Neural cell (in vitro differentiated cells): Measurements from ENCODE around the gene LSM10. TPM values are rescaled to one million over a fixed set of nuclear protein-coding genes. Genes with fewer than 3 reads are reported as not detected.

Source experiments
- H2AFZ ChIP-seq: fragments of 200-600, 300-800 bp; sonication (generic), shearing (Covaris generic); 2 replicates; pipeline ENCODE4 v1.6.0; 2014; ENCODE audit warnings: low read depth, mild to moderate bottlenecking, antibody characterized with exemption, low read length, moderate library complexity
- H3F3A ChIP-seq: fragments of 200-600 bp; shearing (Covaris generic); 2 replicates; pipeline ENCODE4 v1.6.1; 2016; ENCODE audit warnings: mild to moderate bottlenecking, moderate library complexity, mixed read lengths, antibody characterized with exemption, low read length; ENCODE audit not compliant: insufficient read depth, poor library complexity, severe bottlenecking
- H3K27ac ChIP-seq: fragments of 200-600, 300-800 bp; sonication (generic), shearing (Covaris generic); 2 replicates; pipeline ENCODE4 v1.5.1; 2014; ENCODE audit warnings: mild to moderate bottlenecking, low read length, moderate library complexity
- H3K27me3 ChIP-seq: fragments of 300-800, 200-600 bp; sonication (generic), shearing (Covaris generic); 2 replicates; pipeline ENCODE4 v1.6.0; 2014; ENCODE audit warnings: mild to moderate bottlenecking, low read depth, low read length, moderate library complexity; ENCODE audit not compliant: insufficient read depth
- H3K36me3 ChIP-seq: fragments of 300-800, 200-600 bp; sonication (generic), shearing (Covaris generic); 2 replicates; pipeline ENCODE4 v1.5.1; 2014; ENCODE audit warnings: mild to moderate bottlenecking, antibody characterized with exemption, low read length, moderate library complexity; ENCODE audit not compliant: insufficient read depth
- H3K4me2 ChIP-seq: fragments of 300-800, 200-600 bp; sonication (generic), shearing (Covaris generic); 2 replicates; pipeline ENCODE4 v1.6.0; 2014; ENCODE audit warnings: mild to moderate bottlenecking, low read length
- H3K4me3 ChIP-seq: fragments of 300-800, 200-600 bp; sonication (generic), shearing (Covaris generic); 2 replicates; pipeline ENCODE4 v1.5.1; 2014; ENCODE audit warnings: mild to moderate bottlenecking, low read length, moderate library complexity
- H3K79me2 ChIP-seq: fragments of 200-600 bp; shearing (Covaris generic); replicated peaks from 2 replicates; pipeline ENCODE4 v1.6.0; 2014; ENCODE audit warnings: mild to moderate bottlenecking, low read length, moderate library complexity; ENCODE audit not compliant: insufficient read depth
- H3K9ac ChIP-seq: fragments of 300-800, 200-600 bp; sonication (generic), shearing (Covaris generic); 2 replicates; pipeline ENCODE4 v1.6.1; 2016; ENCODE audit warnings: mild to moderate bottlenecking, low read length, mixed read lengths
- H3K9me2 ChIP-seq: fragments of 200-600 bp; shearing (Covaris generic); 2 replicates; pipeline ENCODE4 v1.6.1; 2016; ENCODE audit warnings: mild to moderate bottlenecking, low read length, mixed read lengths; ENCODE audit not compliant: insufficient read depth
- H3K9me3 ChIP-seq: fragments of 200-600, 300-800 bp; sonication (generic), shearing (Covaris generic); 2 replicates; pipeline ENCODE4 v1.6.1; 2016; ENCODE audit warnings: mild to moderate bottlenecking, mixed run types, low read length, moderate library complexity, mixed read lengths
- H4K20me1 ChIP-seq: fragments of 200-600 bp; shearing (Covaris generic); 2 replicates; pipeline ENCODE4 v1.6.1; 2016; ENCODE audit warnings: mild to moderate bottlenecking, mixed run types; ENCODE audit not compliant: insufficient read depth
- EP300 ChIP-seq: fragments of 450-650 bp; conservative IDR thresholded peaks from 2 replicates; pipeline ENCODE4 v1.6.1; 2014; ENCODE audit warnings: antibody characterized with exemption, mild to moderate bottlenecking, moderate library complexity; ENCODE audit not compliant: poor library complexity, severe bottlenecking
- EZH2 ChIP-seq: fragments of 200-600, 300-800 bp; shearing (Covaris generic), sonication (generic); IDR thresholded peaks from 2 replicates; pipeline ENCODE4 v1.6.1; 2014; ENCODE audit warnings: antibody characterized with exemption, low read length, borderline replicate concordance, mild to moderate bottlenecking; ENCODE audit not compliant: insufficient read depth, poor library complexity, severe bottlenecking
- MXI1 ChIP-seq: fragments of 450-650 bp; conservative IDR thresholded peaks from 2 replicates; pipeline ENCODE4 v1.6.1; 2014; ENCODE audit warnings: antibody characterized with exemption, mild to moderate bottlenecking; ENCODE audit not compliant: poor library complexity, severe bottlenecking
- POLR2AphosphoS5 ChIP-seq: IDR thresholded peaks from 2 replicates; pipeline ENCODE4 v1.6.1; 2012
- RAD21 ChIP-seq: fragments of 450-650 bp; conservative IDR thresholded peaks from 2 replicates; pipeline ENCODE4 v1.6.1; 2014; ENCODE audit warnings: antibody characterized with exemption, mild to moderate bottlenecking, moderate library complexity
- SMC3 ChIP-seq: fragments of 450-650 bp; conservative IDR thresholded peaks from 2 replicates; pipeline ENCODE4 v1.6.1; 2014; ENCODE audit warnings: antibody characterized with exemption, mild to moderate bottlenecking, moderate library complexity; ENCODE audit not compliant: poor library complexity
- TAF1 ChIP-seq: IDR thresholded peaks from 2 replicates; pipeline ENCODE4 v1.6.1; 2012; ENCODE audit warnings: low read depth
- polyA plus RNA-seq: library from polyadenylated mRNA; depleted of rRNA; stranded (reverse); fragments of >200 nt; gene quantifications from 2 replicates; pipeline ENCODE4 v1.2.3, GENCODE V29; 2014
- TF ChIP-seq, protein P1 (sequence below): IDR thresholded peaks from 2 replicates; pipeline ENCODE4 v1.6.1; 2012; ENCODE audit warnings: borderline replicate concordance
- TF ChIP-seq, protein P2 (sequence below): fragments of 450-650 bp; IDR thresholded peaks from 2 replicates; pipeline ENCODE4 v1.5.1; 2014; ENCODE audit warnings: antibody characterized with exemption, mild to moderate bottlenecking, moderate library complexity; ENCODE audit not compliant: poor library complexity, severe bottlenecking

LSM10 gene
- polyA plus RNA-seq, 1 donor from 2014 or later: 1.3 TPM

DNA sequence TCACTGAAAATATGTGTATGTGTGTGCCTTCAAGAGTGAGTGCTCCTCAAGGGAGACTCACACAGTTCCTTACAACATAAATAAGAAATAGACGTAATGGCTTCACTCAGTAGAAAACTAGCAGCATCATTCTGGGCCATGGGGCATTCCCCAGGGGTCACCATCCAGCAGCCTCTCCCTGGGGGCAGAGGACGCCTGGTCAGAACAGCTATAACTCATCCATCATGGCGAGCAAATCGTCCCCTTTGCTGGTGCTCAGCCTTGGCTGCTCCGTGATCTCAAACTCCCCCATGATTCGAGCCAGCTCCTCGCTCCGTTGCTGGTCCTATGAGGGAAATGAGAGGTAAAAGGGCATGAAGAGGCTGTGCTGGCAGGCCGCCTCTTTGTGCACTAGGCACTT, 20.2 kb upstream of the LSM10 start:
- TF ChIP-seq, protein P1, sequence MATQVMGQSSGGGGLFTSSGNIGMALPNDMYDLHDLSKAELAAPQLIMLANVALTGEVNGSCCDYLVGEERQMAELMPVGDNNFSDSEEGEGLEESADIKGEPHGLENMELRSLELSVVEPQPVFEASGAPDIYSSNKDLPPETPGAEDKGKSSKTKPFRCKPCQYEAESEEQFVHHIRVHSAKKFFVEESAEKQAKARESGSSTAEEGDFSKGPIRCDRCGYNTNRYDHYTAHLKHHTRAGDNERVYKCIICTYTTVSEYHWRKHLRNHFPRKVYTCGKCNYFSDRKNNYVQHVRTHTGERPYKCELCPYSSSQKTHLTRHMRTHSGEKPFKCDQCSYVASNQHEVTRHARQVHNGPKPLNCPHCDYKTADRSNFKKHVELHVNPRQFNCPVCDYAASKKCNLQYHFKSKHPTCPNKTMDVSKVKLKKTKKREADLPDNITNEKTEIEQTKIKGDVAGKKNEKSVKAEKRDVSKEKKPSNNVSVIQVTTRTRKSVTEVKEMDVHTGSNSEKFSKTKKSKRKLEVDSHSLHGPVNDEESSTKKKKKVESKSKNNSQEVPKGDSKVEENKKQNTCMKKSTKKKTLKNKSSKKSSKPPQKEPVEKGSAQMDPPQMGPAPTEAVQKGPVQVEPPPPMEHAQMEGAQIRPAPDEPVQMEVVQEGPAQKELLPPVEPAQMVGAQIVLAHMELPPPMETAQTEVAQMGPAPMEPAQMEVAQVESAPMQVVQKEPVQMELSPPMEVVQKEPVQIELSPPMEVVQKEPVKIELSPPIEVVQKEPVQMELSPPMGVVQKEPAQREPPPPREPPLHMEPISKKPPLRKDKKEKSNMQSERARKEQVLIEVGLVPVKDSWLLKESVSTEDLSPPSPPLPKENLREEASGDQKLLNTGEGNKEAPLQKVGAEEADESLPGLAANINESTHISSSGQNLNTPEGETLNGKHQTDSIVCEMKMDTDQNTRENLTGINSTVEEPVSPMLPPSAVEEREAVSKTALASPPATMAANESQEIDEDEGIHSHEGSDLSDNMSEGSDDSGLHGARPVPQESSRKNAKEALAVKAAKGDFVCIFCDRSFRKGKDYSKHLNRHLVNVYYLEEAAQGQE: no peak
- no peak for TF ChIP-seq EZH2
- TF ChIP-seq TAF1: no peak
- TF ChIP-seq EP300: no peak
- no peak for TF ChIP-seq MXI1
- TF ChIP-seq POLR2AphosphoS5: no peak
- TF ChIP-seq RAD21: no peak
- TF ChIP-seq SMC3: no peak
- TF ChIP-seq, protein P2, sequence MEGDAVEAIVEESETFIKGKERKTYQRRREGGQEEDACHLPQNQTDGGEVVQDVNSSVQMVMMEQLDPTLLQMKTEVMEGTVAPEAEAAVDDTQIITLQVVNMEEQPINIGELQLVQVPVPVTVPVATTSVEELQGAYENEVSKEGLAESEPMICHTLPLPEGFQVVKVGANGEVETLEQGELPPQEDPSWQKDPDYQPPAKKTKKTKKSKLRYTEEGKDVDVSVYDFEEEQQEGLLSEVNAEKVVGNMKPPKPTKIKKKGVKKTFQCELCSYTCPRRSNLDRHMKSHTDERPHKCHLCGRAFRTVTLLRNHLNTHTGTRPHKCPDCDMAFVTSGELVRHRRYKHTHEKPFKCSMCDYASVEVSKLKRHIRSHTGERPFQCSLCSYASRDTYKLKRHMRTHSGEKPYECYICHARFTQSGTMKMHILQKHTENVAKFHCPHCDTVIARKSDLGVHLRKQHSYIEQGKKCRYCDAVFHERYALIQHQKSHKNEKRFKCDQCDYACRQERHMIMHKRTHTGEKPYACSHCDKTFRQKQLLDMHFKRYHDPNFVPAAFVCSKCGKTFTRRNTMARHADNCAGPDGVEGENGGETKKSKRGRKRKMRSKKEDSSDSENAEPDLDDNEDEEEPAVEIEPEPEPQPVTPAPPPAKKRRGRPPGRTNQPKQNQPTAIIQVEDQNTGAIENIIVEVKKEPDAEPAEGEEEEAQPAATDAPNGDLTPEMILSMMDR: no peak
- H3K36me3 ChIP-seq: no peaks in the 10 kb centered on the region
- no peak overlapping the region for H3K4me2 ChIP-seq
- H3F3A ChIP-seq: no peaks in the 10 kb centered on the region
- no peaks in the 10 kb centered on the region for H3K27me3 ChIP-seq
- H3K27ac ChIP-seq: no peak overlapping the region
- no peaks in the 10 kb centered on the region for H4K20me1 ChIP-seq
- H3K4me3 ChIP-seq: no peak overlapping the region
- H2AFZ ChIP-seq: no peak overlapping the region
- H3K9me3 ChIP-seq: no peaks in the 10 kb centered on the region
- H3K9me2 ChIP-seq: no peaks in the 10 kb centered on the region
- H3K79me2 ChIP-seq: no peaks in the 10 kb centered on the region
- H3K9ac ChIP-seq: no peak overlapping the region

DNA sequence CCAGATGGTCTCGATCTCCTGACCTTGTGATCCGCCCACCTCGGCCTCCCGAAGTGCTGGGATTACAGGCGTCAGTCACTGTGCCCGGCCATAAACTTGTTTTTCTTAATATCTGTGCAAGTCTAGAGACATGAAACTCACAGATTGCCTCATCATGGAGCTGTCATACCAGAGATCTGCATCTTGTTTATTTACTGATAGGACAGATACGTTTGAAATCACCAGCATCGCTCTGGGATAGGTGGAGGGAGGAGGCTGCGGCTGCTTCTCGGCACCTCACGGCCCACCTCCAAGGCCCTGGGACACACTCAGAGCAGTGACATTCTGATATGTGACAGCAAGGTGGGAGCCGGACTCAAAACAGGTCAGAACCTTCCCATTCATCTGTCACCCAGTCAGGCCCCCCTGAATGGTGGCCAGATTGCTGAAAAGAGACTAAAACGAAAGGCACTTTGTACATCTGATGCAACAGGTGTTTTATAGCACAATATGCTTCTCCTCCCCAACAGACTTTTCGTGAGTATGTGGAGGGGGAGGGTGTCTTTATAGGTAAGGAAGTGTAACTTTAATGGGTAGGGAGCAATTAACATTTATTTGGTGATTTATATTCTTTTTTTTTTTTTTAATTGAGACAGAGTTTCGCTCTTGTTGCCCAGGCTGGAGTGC, 18.1 kb upstream of the LSM10 start:
- H3K9ac ChIP-seq: no peak overlapping the region
- no peak overlapping the region for H3K4me3 ChIP-seq
- TF ChIP-seq EP300 (no peak), POLR2AphosphoS5 (no peak), TAF1 (no peak), RAD21 (no peak), MXI1 (no peak), SMC3 (no peak), EZH2 (no peak)
- TF ChIP-seq, protein P1: no peak
- TF ChIP-seq, protein P2: no peak
- no peaks in the 10 kb centered on the region for H3K79me2 ChIP-seq
- H3F3A ChIP-seq: no peaks in the 10 kb centered on the region
- H3K9me3 ChIP-seq: no peaks in the 10 kb centered on the region
- H3K36me3 ChIP-seq: no peaks in the 10 kb centered on the region
- H4K20me1 ChIP-seq: no peaks in the 10 kb centered on the region
- H3K9me2 ChIP-seq: no peaks in the 10 kb centered on the region
- no peak overlapping the region for H3K4me2 ChIP-seq
- H3K27me3 ChIP-seq: no peaks in the 10 kb centered on the region
- no peak overlapping the region for H2AFZ ChIP-seq
- no peak overlapping the region for H3K27ac ChIP-seq
